Gastroesophageal sphincter (tissue), 3 donors: Measurements from ENCODE around the gene HOXB7.

Source experiments
- CTCF ChIP-seq, 4 experiments: fragments of 200-600 bp in 2 of 4; fragments of 450-650 bp in 2 of 4; sonication (generic) in 1 of 4; IDR thresholded peaks; one replicate each; pipeline ENCODE4 v1.5.1; 2017 to 2019; ENCODE audit warnings: antibody characterized with exemption in 4 of 4, mild to moderate bottlenecking in 2 of 4, moderate library complexity in 2 of 4
- POLR2AphosphoS5 ChIP-seq: sonication (generic); formaldehyde crosslinking; IDR thresholded peaks from one replicate; pipeline ENCODE4 v1.6.1; 2017; ENCODE audit warnings: antibody characterized with exemption

GRCh38 chr17:48609033-48609432 lies 1.8 kb downstream of the HOXB7 start:
- TF ChIP-seq POLR2AphosphoS5 (no peak), CTCF (IDR thresholded peaks at IDR 0.05) (no peak)
